WTC11 (cell line): Measurements from ENCODE around the gene CEP350. TPM values are rescaled to one million over a fixed set of nuclear protein-coding genes. Genes with fewer than 3 reads are reported as not detected.

Experiments
- ATAC-seq: fragments of 200-7000 bp; cut with Tn5 transposase; 2 replicates; pipeline ENCODE4 v1.10.0; 2021; ENCODE audit warnings: mild to moderate bottlenecking, moderate library complexity
- CTCF ChIA-PET: fragments of 300-600 bp; sonication (Branson Sonifier 250); formaldehyde crosslinking; loops from one replicate; lab custom pipeline; 2021; ENCODE audit warnings: antibody characterized with exemption; lab: Charles Lee
- POLR2A ChIA-PET: fragments of 350-600 bp; sonication (Branson Sonifier 250); formaldehyde crosslinking; loops from one replicate; lab custom pipeline; 2021; ENCODE audit warnings: antibody characterized with exemption; lab: Charles Lee
- DNase-seq: peaks from one replicate; pipeline ENCODE4 v3.0.0; 2021; ENCODE audit warnings: low spot score
- H3K27ac Mint-ChIP-seq: 2 replicates; pipeline ENCODE4 v1.8.0; 2021; ENCODE audit warnings: mixed read lengths
- H3K27me3 Mint-ChIP-seq: 2 replicates; pipeline ENCODE4 v1.8.0; 2021; ENCODE audit warnings: low read depth, mild to moderate bottlenecking, moderate library complexity, mixed read lengths
- H3K36me3 Mint-ChIP-seq: 2 replicates; pipeline ENCODE4 v1.8.0; 2021; ENCODE audit warnings: mixed read lengths
- H3K4me1 Mint-ChIP-seq: 2 replicates; pipeline ENCODE4 v1.8.0; 2022; ENCODE audit warnings: mixed read lengths
- H3K4me3 Mint-ChIP-seq: 2 replicates; pipeline ENCODE4 v1.8.0; 2021; ENCODE audit warnings: mild to moderate bottlenecking, moderate library complexity, mixed read lengths
- H3K9me3 Mint-ChIP-seq: 2 replicates; pipeline ENCODE4 v1.8.0; 2021; ENCODE audit warnings: mixed read lengths
- CREM ChIP-seq: sonication (generic); formaldehyde crosslinking; IDR thresholded peaks from 2 replicates; pipeline ENCODE4 v1.8.1; 2022; ENCODE audit warnings: mild to moderate bottlenecking, missing genetic modification reagents, moderate library complexity
- ELF4 ChIP-seq: sonication (generic); formaldehyde crosslinking; IDR thresholded peaks from 2 replicates; pipeline ENCODE4 v1.8.1; 2022; ENCODE audit warnings: low read depth, mild to moderate bottlenecking, moderate library complexity, missing genetic modification reagents
- GTF2I ChIP-seq: fragments of 250-450 bp; sonication (Bioruptor Pico); conservative IDR thresholded peaks from 2 replicates; pipeline ENCODE4 v1.4.0; 2021; ENCODE audit warnings: mild to moderate bottlenecking
- JAZF1 ChIP-seq: fragments of 250-450 bp; sonication (Bioruptor Pico); IDR thresholded peaks from 2 replicates; pipeline ENCODE4 v1.9.0; 2021; ENCODE audit warnings: moderate library complexity, mild to moderate bottlenecking, inconsistent platforms
- MXD4 ChIP-seq: fragments of 250-450 bp; sonication (Bioruptor Pico); IDR thresholded peaks from 2 replicates; pipeline ENCODE4 v1.8.0; 2021; ENCODE audit warnings: mild to moderate bottlenecking, moderate library complexity, borderline replicate concordance
- SMAD4 ChIP-seq: sonication (generic); formaldehyde crosslinking; IDR thresholded peaks from 2 replicates; pipeline ENCODE4 v1.8.0; 2022; ENCODE audit warnings: mild to moderate bottlenecking, missing genetic modification reagents
- TCF7 ChIP-seq: sonication (generic); formaldehyde crosslinking; IDR thresholded peaks from 2 replicates; pipeline ENCODE4 v1.8.0; 2022; ENCODE audit warnings: mild to moderate bottlenecking, low read depth, missing genetic modification reagents, moderate library complexity
- total RNA-seq: library from RNA; stranded (reverse); gene quantifications from 3 replicates; pipeline ENCODE4 v1.2.3, GENCODE V29; 2021
- TF ChIP-seq, protein P1 (sequence below): sonication (generic); formaldehyde crosslinking; conservative IDR thresholded peaks from 2 replicates; pipeline ENCODE4 v1.8.1; 2023; ENCODE audit warnings: mild to moderate bottlenecking, low read depth, missing genetic modification reagents, moderate library complexity
- TF ChIP-seq, protein P2 (sequence below): sonication (generic); formaldehyde crosslinking; IDR thresholded peaks from 2 replicates; pipeline ENCODE4 v1.8.1; 2023; ENCODE audit warnings: mild to moderate bottlenecking, missing genetic modification reagents
- TF ChIP-seq, protein P3 (sequence below): fragments of 200-600 bp; IDR thresholded peaks from 2 replicates; pipeline ENCODE4 v1.8.0; 2022; ENCODE audit warnings: antibody characterized with exemption
- TF ChIP-seq, protein P4 (sequence below): sonication (generic); formaldehyde crosslinking; IDR thresholded peaks from 2 replicates; pipeline ENCODE4 v1.8.1; 2023; ENCODE audit warnings: mild to moderate bottlenecking, missing genetic modification reagents, borderline replicate concordance

Gene CEP350
- total RNA-seq, 1 experiment from 2014 or later: 34.2 TPM

DNA sequence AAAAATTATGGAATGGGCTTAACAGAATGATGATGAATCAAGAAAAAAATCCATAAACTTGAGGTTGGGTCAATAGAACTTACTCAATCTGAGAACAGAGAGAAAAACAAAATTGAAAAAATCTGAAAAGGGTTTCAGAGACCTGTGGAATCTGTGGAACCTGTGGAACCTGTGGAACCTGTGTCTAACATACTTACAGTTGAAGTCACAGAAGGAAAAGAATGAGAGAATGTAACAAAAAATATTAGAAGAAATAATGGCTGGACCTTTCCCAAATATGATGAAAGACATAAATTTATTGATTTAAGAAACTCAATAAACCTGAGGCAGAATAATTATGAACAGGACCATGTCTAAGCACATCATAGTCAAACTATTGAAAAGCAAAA is 182.4 kb downstream of the CEP350 start (continued):
- TF ChIP-seq, protein P1, sequence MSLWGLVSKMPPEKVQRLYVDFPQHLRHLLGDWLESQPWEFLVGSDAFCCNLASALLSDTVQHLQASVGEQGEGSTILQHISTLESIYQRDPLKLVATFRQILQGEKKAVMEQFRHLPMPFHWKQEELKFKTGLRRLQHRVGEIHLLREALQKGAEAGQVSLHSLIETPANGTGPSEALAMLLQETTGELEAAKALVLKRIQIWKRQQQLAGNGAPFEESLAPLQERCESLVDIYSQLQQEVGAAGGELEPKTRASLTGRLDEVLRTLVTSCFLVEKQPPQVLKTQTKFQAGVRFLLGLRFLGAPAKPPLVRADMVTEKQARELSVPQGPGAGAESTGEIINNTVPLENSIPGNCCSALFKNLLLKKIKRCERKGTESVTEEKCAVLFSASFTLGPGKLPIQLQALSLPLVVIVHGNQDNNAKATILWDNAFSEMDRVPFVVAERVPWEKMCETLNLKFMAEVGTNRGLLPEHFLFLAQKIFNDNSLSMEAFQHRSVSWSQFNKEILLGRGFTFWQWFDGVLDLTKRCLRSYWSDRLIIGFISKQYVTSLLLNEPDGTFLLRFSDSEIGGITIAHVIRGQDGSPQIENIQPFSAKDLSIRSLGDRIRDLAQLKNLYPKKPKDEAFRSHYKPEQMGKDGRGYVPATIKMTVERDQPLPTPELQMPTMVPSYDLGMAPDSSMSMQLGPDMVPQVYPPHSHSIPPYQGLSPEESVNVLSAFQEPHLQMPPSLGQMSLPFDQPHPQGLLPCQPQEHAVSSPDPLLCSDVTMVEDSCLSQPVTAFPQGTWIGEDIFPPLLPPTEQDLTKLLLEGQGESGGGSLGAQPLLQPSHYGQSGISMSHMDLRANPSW (CRISPR knock-in tag): no peak
- no peak for TF ChIP-seq ELF4 (CRISPR knock-in tag)
- TF ChIP-seq, protein P2, sequence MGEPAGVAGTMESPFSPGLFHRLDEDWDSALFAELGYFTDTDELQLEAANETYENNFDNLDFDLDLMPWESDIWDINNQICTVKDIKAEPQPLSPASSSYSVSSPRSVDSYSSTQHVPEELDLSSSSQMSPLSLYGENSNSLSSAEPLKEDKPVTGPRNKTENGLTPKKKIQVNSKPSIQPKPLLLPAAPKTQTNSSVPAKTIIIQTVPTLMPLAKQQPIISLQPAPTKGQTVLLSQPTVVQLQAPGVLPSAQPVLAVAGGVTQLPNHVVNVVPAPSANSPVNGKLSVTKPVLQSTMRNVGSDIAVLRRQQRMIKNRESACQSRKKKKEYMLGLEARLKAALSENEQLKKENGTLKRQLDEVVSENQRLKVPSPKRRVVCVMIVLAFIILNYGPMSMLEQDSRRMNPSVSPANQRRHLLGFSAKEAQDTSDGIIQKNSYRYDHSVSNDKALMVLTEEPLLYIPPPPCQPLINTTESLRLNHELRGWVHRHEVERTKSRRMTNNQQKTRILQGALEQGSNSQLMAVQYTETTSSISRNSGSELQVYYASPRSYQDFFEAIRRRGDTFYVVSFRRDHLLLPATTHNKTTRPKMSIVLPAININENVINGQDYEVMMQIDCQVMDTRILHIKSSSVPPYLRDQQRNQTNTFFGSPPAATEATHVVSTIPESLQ: no peak
- TF ChIP-seq, protein P3, sequence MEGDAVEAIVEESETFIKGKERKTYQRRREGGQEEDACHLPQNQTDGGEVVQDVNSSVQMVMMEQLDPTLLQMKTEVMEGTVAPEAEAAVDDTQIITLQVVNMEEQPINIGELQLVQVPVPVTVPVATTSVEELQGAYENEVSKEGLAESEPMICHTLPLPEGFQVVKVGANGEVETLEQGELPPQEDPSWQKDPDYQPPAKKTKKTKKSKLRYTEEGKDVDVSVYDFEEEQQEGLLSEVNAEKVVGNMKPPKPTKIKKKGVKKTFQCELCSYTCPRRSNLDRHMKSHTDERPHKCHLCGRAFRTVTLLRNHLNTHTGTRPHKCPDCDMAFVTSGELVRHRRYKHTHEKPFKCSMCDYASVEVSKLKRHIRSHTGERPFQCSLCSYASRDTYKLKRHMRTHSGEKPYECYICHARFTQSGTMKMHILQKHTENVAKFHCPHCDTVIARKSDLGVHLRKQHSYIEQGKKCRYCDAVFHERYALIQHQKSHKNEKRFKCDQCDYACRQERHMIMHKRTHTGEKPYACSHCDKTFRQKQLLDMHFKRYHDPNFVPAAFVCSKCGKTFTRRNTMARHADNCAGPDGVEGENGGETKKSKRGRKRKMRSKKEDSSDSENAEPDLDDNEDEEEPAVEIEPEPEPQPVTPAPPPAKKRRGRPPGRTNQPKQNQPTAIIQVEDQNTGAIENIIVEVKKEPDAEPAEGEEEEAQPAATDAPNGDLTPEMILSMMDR: no peak

DNA sequence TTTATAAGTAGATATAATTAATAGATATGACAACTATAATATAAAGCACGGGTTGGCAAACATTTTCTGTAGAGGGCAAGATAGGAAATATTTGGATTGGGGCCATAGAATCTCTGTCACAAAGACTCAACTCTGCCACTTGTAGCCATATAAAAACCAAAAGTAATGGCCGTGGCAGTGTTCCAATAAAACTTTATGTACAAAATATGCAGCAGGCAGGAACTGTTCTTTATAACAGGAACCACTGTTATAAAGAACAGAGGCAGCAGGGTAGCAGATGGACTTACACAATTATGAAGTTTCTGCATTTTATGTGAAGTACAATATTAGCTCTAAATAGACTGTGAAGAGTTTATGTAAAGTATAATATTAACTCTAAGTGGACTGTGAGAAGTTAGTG is 183.2 kb downstream of the CEP350 start:
- no peaks in the 10 kb centered on the region for H3K9me3 Mint-ChIP-seq
- no peaks in the 10 kb centered on the region for H3K4me1 Mint-ChIP-seq
- no peak overlapping the region for H3K4me3 Mint-ChIP-seq
- no peak overlapping the region for H3K27ac Mint-ChIP-seq
- no peak for TF ChIP-seq CREM
- TF ChIP-seq MXD4 (CRISPR knock-in tag): no peak
- TF ChIP-seq JAZF1: no peak
- TF ChIP-seq, protein P4, sequence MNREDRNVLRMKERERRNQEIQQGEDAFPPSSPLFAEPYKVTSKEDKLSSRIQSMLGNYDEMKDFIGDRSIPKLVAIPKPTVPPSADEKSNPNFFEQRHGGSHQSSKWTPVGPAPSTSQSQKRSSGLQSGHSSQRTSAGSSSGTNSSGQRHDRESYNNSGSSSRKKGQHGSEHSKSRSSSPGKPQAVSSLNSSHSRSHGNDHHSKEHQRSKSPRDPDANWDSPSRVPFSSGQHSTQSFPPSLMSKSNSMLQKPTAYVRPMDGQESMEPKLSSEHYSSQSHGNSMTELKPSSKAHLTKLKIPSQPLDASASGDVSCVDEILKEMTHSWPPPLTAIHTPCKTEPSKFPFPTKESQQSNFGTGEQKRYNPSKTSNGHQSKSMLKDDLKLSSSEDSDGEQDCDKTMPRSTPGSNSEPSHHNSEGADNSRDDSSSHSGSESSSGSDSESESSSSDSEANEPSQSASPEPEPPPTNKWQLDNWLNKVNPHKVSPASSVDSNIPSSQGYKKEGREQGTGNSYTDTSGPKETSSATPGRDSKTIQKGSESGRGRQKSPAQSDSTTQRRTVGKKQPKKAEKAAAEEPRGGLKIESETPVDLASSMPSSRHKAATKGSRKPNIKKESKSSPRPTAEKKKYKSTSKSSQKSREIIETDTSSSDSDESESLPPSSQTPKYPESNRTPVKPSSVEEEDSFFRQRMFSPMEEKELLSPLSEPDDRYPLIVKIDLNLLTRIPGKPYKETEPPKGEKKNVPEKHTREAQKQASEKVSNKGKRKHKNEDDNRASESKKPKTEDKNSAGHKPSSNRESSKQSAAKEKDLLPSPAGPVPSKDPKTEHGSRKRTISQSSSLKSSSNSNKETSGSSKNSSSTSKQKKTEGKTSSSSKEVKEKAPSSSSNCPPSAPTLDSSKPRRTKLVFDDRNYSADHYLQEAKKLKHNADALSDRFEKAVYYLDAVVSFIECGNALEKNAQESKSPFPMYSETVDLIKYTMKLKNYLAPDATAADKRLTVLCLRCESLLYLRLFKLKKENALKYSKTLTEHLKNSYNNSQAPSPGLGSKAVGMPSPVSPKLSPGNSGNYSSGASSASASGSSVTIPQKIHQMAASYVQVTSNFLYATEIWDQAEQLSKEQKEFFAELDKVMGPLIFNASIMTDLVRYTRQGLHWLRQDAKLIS (CRISPR knock-in tag): no peak
- TF ChIP-seq SMAD4 (CRISPR knock-in tag): no peak
- no peak for DNase-seq
- no peaks in the 10 kb centered on the region for H3K36me3 Mint-ChIP-seq
- CTCF ChIA-PET: no interaction called here
- POLR2A ChIA-PET: no interaction called here
- no peaks in the 10 kb centered on the region; the same call in 1 of the 2 replicates for H3K27me3 Mint-ChIP-seq
- no peak for ATAC-seq

GRCh38 chr1:180141381-180141934 is 186.8 kb downstream of the CEP350 start:
- CTCF ChIA-PET: no interaction called here
- H3K9me3 Mint-ChIP-seq: no peaks in the 10 kb centered on the region
- DNase-seq (no peak), ATAC-seq (no peak)
- no peak overlapping the region for H3K4me3 Mint-ChIP-seq
- no peak overlapping the region for H3K27ac Mint-ChIP-seq
- H3K36me3 Mint-ChIP-seq: no peaks in the 10 kb centered on the region
- TF ChIP-seq TCF7 (CRISPR knock-in tag): no peak
- no peak for TF ChIP-seq GTF2I (CRISPR knock-in tag)
- POLR2A ChIA-PET: no interaction called here
- no peaks in the 10 kb centered on the region for H3K4me1 Mint-ChIP-seq
- H3K27me3 Mint-ChIP-seq: no peaks in the 10 kb centered on the region; the same call in 1 of the 2 replicates
